GM19463 (cell line): ENCODE data around the gene SLC22A23.

Source experiments
- ATAC-seq: cut with Tn5 transposase; IDR thresholded peaks from one replicate; pipeline ENCODE4 v1.9.1; 2021; ENCODE audit warnings: mild to moderate bottlenecking, moderate library complexity; ENCODE audit not compliant: unreplicated experiment

Gene SLC22A23

GRCh38 chr6:3355358-3356055 is 101.3 kb downstream of the SLC22A23 start:
- ATAC-seq, result no peak

GRCh38 chr6:3355011-3355357 is 101.9 kb downstream of the SLC22A23 start:
- no peak for ATAC-seq

DNA sequence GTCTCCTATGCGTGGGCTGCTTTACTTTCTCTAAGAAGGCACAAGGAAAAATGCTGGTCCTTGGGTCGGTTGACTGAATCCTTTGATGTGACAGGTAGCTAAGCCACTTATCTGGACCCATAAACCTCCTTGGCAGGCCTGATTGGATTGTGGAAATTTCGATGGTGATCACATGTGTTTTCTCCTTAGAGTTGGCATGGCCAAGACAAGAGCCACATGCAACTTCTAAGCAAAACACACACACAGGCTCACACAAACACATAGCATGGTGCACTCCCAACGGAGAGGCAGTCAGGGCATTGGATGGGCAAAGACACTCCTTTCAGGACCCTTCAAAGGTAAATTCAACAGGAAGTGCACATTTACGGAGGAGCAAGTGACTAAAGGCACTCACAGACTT is 102.9 kb downstream of the SLC22A23 start:
- ATAC-seq, result no peak

GRCh38 chr6:3353213-3353903 is 103.5 kb downstream of the SLC22A23 start:
- no peak for ATAC-seq

DNA sequence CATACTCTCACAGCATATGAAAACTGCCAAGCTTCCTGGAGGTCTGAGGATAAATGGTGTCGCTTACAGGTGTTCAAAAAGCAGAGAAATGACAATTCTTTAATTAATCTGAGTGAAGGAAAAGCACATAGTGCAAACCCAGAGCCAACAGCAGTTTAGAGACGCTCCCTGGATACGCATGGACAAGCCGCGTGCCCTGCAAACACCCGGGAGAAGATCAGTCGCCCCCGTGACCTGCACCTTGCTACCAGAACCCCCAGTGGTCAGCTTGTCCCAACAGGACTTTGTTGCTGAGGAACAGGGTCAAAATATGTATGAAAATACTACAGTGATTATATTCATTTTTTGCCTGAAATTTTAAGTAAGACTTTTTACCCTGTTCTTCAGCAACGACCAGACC is 104.2 kb downstream of the SLC22A23 start:
- no peak for ATAC-seq

DNA sequence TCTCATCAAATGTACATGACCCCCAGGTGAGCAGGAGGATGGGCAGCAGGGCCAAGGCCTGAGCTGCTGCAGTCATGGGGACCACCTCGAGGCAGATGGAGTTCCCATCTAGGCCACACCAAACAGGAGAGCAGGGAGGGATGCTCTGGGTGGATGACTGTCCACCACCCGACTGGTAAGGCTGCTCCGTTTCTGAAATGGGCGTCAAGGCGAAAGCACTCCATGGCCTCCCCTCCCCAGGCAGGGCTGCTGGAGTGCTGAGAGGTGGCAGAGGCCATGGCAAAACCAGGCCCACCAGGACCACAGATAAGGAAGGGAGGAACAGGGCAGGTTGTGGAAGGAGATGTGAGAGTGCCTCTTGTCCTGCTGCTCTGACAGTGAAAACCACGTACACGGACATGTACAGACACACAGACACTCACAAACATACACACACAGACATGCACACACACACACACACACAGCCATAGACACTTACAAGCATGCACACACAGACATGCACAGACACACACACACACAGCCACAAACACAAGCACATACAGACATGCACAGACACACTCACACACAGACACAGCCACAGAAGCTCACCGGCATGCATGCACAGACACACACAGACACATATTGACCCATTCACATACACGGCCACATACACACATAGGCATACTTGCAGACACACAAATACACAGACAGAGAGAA is 104.9 kb downstream of the SLC22A23 start:
- ATAC-seq, result no peak

GRCh38 chr6:3351105-3351676 is 105.7 kb downstream of the SLC22A23 start:
- no peak for ATAC-seq

- ATAC-seq, result no peak
These were observed 106.5 kb downstream of the SLC22A23 start for GRCh38 chr6:3350252-3350796.

GRCh38 chr6:3349388-3350251 is 107.2 kb downstream of the SLC22A23 start:
- ATAC-seq, result no peak

- no peak for ATAC-seq
These were observed 108.0 kb downstream of the SLC22A23 start for GRCh38 chr6:3348821-3349220.

DNA sequence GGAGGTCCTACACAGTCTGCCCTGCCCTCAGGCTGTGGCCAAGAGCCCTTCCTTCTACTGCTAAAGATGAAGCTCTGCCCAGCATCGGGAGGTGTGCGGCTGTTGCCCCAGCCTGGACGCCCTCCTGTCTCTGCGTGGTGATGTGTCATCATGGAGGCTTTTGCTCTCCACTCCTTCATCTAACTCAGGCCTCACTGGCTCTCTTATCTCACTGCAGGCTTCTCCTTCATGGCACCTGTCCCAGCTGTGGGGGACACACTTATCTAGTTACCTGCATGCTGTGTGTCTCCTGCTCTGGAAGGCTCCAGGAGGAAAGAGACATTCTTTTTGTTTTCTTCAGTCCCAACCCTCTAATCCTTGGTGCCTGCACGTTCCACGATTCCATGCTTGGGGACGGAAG is 109.0 kb downstream of the SLC22A23 start:
- no peak for ATAC-seq

DNA sequence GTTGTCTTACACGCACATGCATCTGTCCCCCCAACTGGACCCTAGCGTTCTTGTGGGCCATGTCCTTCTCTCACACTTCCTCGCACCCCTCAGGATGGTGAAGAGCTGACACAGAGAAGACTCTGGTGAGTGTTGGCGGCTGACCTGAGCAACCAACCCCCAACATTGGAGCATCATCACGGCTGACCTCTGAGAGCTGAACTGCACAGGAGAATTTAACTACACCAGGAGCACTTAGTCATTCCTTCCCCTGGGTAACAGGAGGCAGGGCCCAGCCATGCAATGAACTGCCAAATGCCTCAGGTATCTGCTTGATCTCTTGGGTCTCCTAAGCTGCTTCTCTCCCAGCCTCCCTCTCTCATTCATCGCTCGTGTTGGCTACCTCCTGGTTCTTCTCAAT is 109.6 kb downstream of the SLC22A23 start:
- ATAC-seq, result no peak

GRCh38 chr6:3346476-3346875 is 110.4 kb downstream of the SLC22A23 start:
- ATAC-seq, result no peak

- no peak for ATAC-seq
These were observed 111.0 kb downstream of the SLC22A23 start for GRCh38 chr6:3345836-3346235.

DNA sequence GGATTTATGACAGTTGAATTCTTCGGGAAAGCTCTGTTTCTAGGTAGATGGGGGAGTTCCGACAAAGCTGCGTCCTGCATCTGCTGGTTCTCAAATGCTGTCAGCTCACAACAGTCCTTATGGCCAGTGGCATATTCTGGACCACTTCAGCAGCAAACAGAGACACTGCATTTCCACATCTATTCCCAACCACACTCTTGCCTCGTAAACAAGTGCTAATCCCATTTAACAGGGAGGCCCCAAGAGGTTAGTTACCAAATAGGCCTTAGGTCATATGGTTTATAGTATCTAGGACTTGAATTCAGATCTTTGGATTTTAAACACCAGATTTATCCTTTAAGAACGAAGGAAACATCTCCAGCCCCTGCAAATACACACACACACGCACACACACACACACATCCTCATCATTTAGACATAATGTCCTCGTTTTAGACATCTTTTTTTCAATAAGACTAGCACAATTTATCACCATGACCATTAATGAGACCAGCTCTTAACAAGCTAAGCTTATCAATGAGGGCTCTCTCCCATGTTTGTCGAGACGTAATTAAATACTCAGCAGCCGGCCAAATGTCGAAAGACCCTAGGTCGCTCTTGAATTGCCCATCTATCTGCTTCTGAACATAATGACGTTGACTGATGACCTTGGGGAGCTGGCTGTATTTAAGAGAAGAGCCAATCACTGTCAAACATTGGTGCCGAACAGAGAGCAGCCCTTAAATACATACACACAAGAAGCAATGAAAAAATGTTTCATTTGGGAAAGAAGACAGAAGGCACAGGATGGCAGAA is 113.6 kb downstream of the SLC22A23 start:
- ATAC-seq, result no peak

DNA sequence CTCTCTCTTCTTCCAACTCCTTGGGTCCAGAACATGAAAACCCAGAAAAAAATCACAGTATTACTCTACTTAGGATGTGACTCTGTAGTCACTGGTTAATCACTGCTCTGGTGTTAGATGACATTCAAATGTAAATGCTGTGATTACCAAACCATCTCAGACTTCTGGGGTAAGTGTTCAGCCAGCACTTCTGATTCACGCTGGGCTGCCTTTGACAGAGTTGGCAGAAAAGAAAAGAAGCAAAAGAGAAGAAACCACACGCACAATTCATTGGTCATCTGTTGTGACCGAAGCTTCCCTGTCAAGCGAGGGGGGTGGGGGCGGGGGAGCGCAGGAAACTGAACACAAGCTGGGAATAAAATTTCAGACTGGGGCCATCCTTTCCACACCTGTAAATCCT is 115.4 kb downstream of the SLC22A23 start:
- ATAC-seq, result no peak

- ATAC-seq, result no peak
These were observed 116.0 kb downstream of the SLC22A23 start for GRCh38 chr6:3340894-3341293.

DNA sequence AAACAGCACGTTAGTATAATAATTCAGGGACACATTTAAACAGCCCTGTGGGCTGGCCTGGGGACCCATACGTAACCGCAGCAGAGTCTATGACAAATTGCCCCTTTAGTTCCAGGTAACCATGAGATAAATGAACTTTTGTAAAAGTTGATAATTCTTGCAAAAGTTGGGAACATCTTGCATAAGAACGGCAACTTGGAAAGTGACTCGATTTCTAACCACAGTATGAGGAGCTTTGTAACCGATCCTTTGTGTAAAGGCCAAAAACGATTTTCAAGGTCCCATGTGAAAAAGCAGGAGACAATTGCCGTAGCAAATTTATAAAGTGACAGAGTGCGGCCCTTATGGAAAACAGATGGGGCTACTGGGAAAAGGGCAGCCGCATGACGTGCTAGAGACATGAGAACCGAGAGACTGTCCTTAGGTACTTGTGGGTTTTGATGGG is 116.5 kb downstream of the SLC22A23 start:
- ATAC-seq, result no peak

DNA sequence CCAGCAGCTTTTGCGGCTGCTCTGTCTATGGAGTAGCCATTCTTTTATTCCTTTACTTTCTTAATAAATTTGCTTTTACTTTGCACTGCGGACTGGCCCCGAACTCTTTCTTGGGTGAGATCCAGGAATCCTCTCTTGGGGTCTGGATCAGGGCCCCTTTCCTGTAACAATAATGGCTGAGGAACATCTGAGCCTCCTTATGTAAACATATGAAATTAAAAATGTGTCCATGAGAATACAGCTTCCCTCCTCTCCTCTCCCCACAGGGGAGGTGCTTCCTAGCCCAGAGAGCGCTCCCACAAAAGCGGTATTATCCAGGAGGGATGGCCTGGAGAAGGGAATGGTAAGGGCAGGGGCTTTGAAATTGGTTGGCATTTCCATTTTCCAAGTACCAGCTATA is 117.0 kb downstream of the SLC22A23 start:
- ATAC-seq, result no peak
